B cell (primary cell): ENCODE results near the gene AP5M1. TPM values are rescaled to one million over a fixed set of nuclear protein-coding genes. Genes with fewer than 3 reads are reported as not detected.

Experiments used
- ATAC-seq: fragments of 200-7000 bp; cut with Tn5 transposase; one replicate; pipeline ENCODE4 v1.10.0; 2021; ENCODE audit warnings: low read depth, mild to moderate bottlenecking, moderate number of reproducible peaks, moderate library complexity
- CTCF ChIA-PET: fragments of 350-600 bp; sonication (Branson Sonifier 250); formaldehyde crosslinking; loops from one replicate; lab custom pipeline; 2021; ENCODE audit warnings: antibody characterized with exemption, inconsistent platforms; lab: Charles Lee
- POLR2A ChIA-PET: fragments of 350-600 bp; sonication (Branson Sonifier 250); formaldehyde crosslinking; loops from one replicate; lab custom pipeline; 2021; ENCODE audit warnings: antibody characterized with exemption; lab: Charles Lee
- DNase-seq: peaks from one replicate; pipeline ENCODE4 v3.0.0; 2013
- H2AFZ ChIP-seq: 2 replicates; pipeline ENCODE4 v1.6.1; 2012; ENCODE audit warnings: mild to moderate bottlenecking, low read depth, low read length; ENCODE audit not compliant: insufficient read depth, poor library complexity, severe bottlenecking
- H3K27ac ChIP-seq, 2 donors: 1 replicate in 1 of 2; 2 replicates in 1 of 2; pipeline ENCODE4 v1.5.1; 2012 to 2013; ENCODE audit warnings: low read length in 2 of 2, mild to moderate bottlenecking in 2 of 2, moderate library complexity in 1 of 2
- H3K27me3 ChIP-seq, 4 experiments: fragments of 200-600 bp in 1 of 4; sonication (generic) in 1 of 4; replicated peaks in 1 of 4; 1 replicate in 2 of 4; 2 replicates in 2 of 4; pipeline versions ENCODE4 v1.6.1 to v1.7.0; 2013 to 2016; ENCODE audit warnings: low read length in 3 of 4, mild to moderate bottlenecking in 2 of 4, mixed read lengths in 1 of 4, moderate library complexity in 1 of 4; ENCODE audit not compliant: insufficient read depth in 4 of 4, control insufficient read depth in 3 of 4; ENCODE audit errors: control extremely low read depth in 1 of 4
- H3K36me3 ChIP-seq, 2 experiments: replicated peaks in 1 of 2; 1 replicate in 1 of 2; 2 replicates in 1 of 2; pipeline versions ENCODE4 v1.6.1 to v1.7.1; 2013; ENCODE audit warnings: low read length in 1 of 2; ENCODE audit not compliant: insufficient read depth in 2 of 2, control insufficient read depth in 1 of 2; ENCODE audit errors: control extremely low read depth in 1 of 2, extremely low read depth in 1 of 2
- H3K4me1 ChIP-seq, 2 donors: fragments of 200-600 bp in 1 of 2; sonication (generic) in 1 of 2; 1 replicate in 1 of 2; 2 replicates in 1 of 2; pipeline versions ENCODE4 v1.5.1 to v1.6.1; 2013 to 2017; ENCODE audit warnings: low read length in 2 of 2; ENCODE audit not compliant: control insufficient read depth in 2 of 2, insufficient read depth in 2 of 2
- H3K4me2 ChIP-seq: replicated peaks from 2 replicates; pipeline ENCODE3; 2012; ENCODE audit warnings: mild to moderate bottlenecking, low read depth, low read length; ENCODE audit not compliant: poor library complexity, severe bottlenecking
- H3K4me3 ChIP-seq, 5 experiments: fragments of 200-600 bp in 1 of 5; sonication (generic) in 1 of 5; 1 replicate in 3 of 5; 2 replicates in 2 of 5; pipeline versions ENCODE4 v1.5.1 to v1.7.0; 2011 to 2016; ENCODE audit warnings: low read length in 4 of 5, mild to moderate bottlenecking in 4 of 5, low read depth in 2 of 5, control low read depth in 1 of 5, moderate library complexity in 1 of 5; ENCODE audit not compliant: insufficient read depth in 1 of 5; ENCODE audit errors: control extremely low read depth in 1 of 5, extremely low read depth in 1 of 5
- H3K79me2 ChIP-seq: fragments of 200-600 bp; sonication (generic); one replicate; pipeline ENCODE4 v1.6.0; 2016; ENCODE audit warnings: low read length; ENCODE audit not compliant: control insufficient read depth, insufficient read depth
- H3K9ac ChIP-seq: fragments of 200-600 bp; sonication (generic); 2 replicates; pipeline ENCODE4 v1.6.1; 2017; ENCODE audit warnings: mild to moderate bottlenecking, low read length, moderate library complexity
- H3K9me3 ChIP-seq, 3 donors: one replicate each; pipeline versions ENCODE4 v1.6.1 to v1.7.1; 2013; ENCODE audit warnings: low read length in 2 of 3; ENCODE audit not compliant: control insufficient read depth in 2 of 3, insufficient read depth in 1 of 3; ENCODE audit errors: control extremely low read depth in 1 of 3
- H4K20me1 ChIP-seq: 2 replicates; pipeline ENCODE4 v1.6.0; 2012; ENCODE audit warnings: mild to moderate bottlenecking, low read length; ENCODE audit not compliant: insufficient read depth, control insufficient read depth, poor library complexity, severe bottlenecking
- H3K27ac Mint-ChIP-seq: one replicate; pipeline ENCODE4 v1.8.0; 2021; ENCODE audit warnings: mixed read lengths
- H3K27me3 Mint-ChIP-seq: one replicate; pipeline ENCODE4 v1.8.0; 2021; ENCODE audit warnings: mixed read lengths
- H3K4me1 Mint-ChIP-seq: one replicate; pipeline ENCODE4 v1.8.0; 2021; ENCODE audit warnings: mixed read lengths
- H3K4me3 Mint-ChIP-seq: one replicate; pipeline ENCODE4 v1.8.0; 2021; ENCODE audit warnings: mixed read lengths
- H3K9me3 Mint-ChIP-seq: one replicate; pipeline ENCODE4 v1.8.0; 2022; ENCODE audit warnings: mixed read lengths; ENCODE audit not compliant: insufficient read depth
- CTCF ChIP-seq: fragments of 200-600 bp; IDR thresholded peaks from one replicate; pipeline ENCODE4 v1.8.0; 2022; ENCODE audit warnings: antibody characterized with exemption, mild to moderate bottlenecking
- EZH2 ChIP-seq: IDR thresholded peaks from 2 replicates; pipeline ENCODE4 v1.6.1; 2012; ENCODE audit warnings: borderline replicate concordance, low read depth, mild to moderate bottlenecking, moderate library complexity, low read length; ENCODE audit not compliant: insufficient read depth, poor library complexity, severe bottlenecking
- WGBS: methylation state at CpG from one replicate; pipeline ENCODE4 v1.1.5; 2013; ENCODE audit warnings: missing lambda C conversion rate; ENCODE audit not compliant: insufficient coverage; 5-methylcytosine and 5-hydroxymethylcytosine counted together
- intact Hi-C: fragments of 100-400 bp; cut with micrococcal nuclease; formaldehyde crosslinking; loops from one replicate; pipeline ENCODE4 v1.10.0; 2022
- polyA plus RNA-seq: library from polyadenylated mRNA; depleted of rRNA; stranded (reverse); fragments of >200 nt; gene quantifications from 2 replicates; pipeline ENCODE4 v1.2.3, GENCODE V29; 2012
- total RNA-seq, 2 donors: library from RNA; stranded (reverse); fragments of 120-200 nt in 1 of 2; gene quantifications; 1 replicate in 1 of 2; 2 replicates in 1 of 2; pipeline versions ENCODE4 v1.2.3 to v1.2.4, GENCODE V29; 2013 to 2022

Gene AP5M1
- total and polyA plus RNA-seq, 2 donors (not counting 1 experiment from before 2014, with no cell fraction given), result 14.5 to 53.6 TPM

GRCh38 chr14:57259672-57260071 lies 9.1 kb upstream of the AP5M1 start:
- no peaks in the 10 kb centered on the region for H3K27me3 Mint-ChIP-seq
- 100% methylated on average over 1 of the region's 1 CpG for WGBS
- no peaks in the 10 kb centered on the region for H3K9me3 Mint-ChIP-seq
- Histone ChIP-seq H4K20me1 (peaks cover 48% of the 10 kb centered on the region), H3K27me3 (no peaks in the 10 kb centered on the region), H3K79me2 (peaks cover 84% of the 10 kb centered on the region), H3K4me1 (peaks cover 6 to 8% of the 10 kb centered on the region in 2 donors), H3K4me2 (no peak overlapping the region), H3K9ac (no peak overlapping the region), H3K27ac (no peak overlapping the region), H3K36me3 (peaks cover 0 to 4% of the 10 kb centered on the region in 2 experiments), H3K9me3 (no peaks in the 10 kb centered on the region), H3K4me3 (no peak overlapping the region), H2AFZ (no peak overlapping the region)
- intact Hi-C loops, result no loop called here
- no peak overlapping the region for H3K27ac Mint-ChIP-seq
- TF ChIP-seq CTCF (no peak), EZH2 (no peak)
- peaks cover 29% of the 10 kb centered on the region for H3K4me1 Mint-ChIP-seq
- ChIA-PET POLR2A (no interaction called here), CTCF (no interaction called here)
- ATAC-seq, result no peak
- H3K4me3 Mint-ChIP-seq, result no peak overlapping the region
- DNase-seq, result no peak

- H3K27ac ChIP-seq, result no peak overlapping the region
- TF ChIP-seq EZH2 (no peak), CTCF (no peak)
- DNase-seq (no peak), ATAC-seq (no peak)
- H3K4me3 ChIP-seq, result no peak overlapping the region
- no peaks in the 10 kb centered on the region for H3K4me1 ChIP-seq
- Mint-ChIP-seq H3K27me3 (no peaks in the 10 kb centered on the region), H3K27ac (no peak overlapping the region), H3K4me3 (no peak overlapping the region), H3K9me3 (no peaks in the 10 kb centered on the region), H3K4me1 (peaks cover 26% of the 10 kb centered on the region)
- ChIA-PET POLR2A (no interaction called here), CTCF (no interaction called here)
- H3K36me3 ChIP-seq, result no peaks in the 10 kb centered on the region
- H2AFZ ChIP-seq, result no peak overlapping the region
- peaks cover 37% of the 10 kb centered on the region for H4K20me1 ChIP-seq
- no peaks in the 10 kb centered on the region for H3K27me3 ChIP-seq
- no peaks in the 10 kb centered on the region for H3K9me3 ChIP-seq
- peaks cover 82% of the 10 kb centered on the region for H3K79me2 ChIP-seq
- no peak overlapping the region for H3K4me2 ChIP-seq
- intact Hi-C loops, result no loop called here
- no peak overlapping the region for H3K9ac ChIP-seq
Observed at GRCh38 chr14:57261604-57262003, 7.2 kb upstream of the AP5M1 start.
